Activated CD8-positive, alpha-beta memory T cell treated with anti-CD3 and anti-CD28 coated beads, Interleukin-2, amount 10 ng/mL, durations not matched to agents 7 days and 5 days (primary cell): ENCODE data around the gene C4orf17. TPM values are rescaled to one million over a fixed set of nuclear protein-coding genes. Genes with fewer than 3 reads are reported as not detected.
"Not testable (repeated sequence)": the region's sequence is repeated elsewhere in the genome, so short reads cannot be mapped to it uniquely, and the experiment has no call there.

ENCODE experiments used
- ATAC-seq: fragments of 150-1000 bp; cut with Tn5 transposase; one replicate; pipeline ENCODE4 v1.10.0; 2021; ENCODE audit warnings: moderate library complexity
- CTCF ChIA-PET: fragments of 350-600 bp; sonication (Branson Sonifier 250); formaldehyde crosslinking; loops from one replicate; lab custom pipeline; 2021; ENCODE audit warnings: antibody characterized with exemption; lab: Charles Lee
- DNase-seq: peaks from one replicate; pipeline ENCODE4 v3.0.0-alpha.2; 2020
- H3K27ac Mint-ChIP-seq: one replicate; pipeline ENCODE4 v1.8.0; 2021; ENCODE audit warnings: mild to moderate bottlenecking, mixed read lengths
- H3K27me3 Mint-ChIP-seq: one replicate; pipeline ENCODE4 v1.8.0; 2021; ENCODE audit warnings: mixed read lengths
- H3K36me3 Mint-ChIP-seq: one replicate; pipeline ENCODE4 v1.8.0; 2021; ENCODE audit warnings: mild to moderate bottlenecking, mixed read lengths
- H3K4me1 Mint-ChIP-seq: one replicate; pipeline ENCODE4 v1.8.0; 2021; ENCODE audit warnings: mixed read lengths
- H3K4me3 Mint-ChIP-seq: one replicate; pipeline ENCODE4 v1.8.0; 2021; ENCODE audit warnings: mild to moderate bottlenecking, moderate library complexity, mixed read lengths
- H3K9me3 Mint-ChIP-seq: one replicate; pipeline ENCODE4 v1.8.0; 2022; ENCODE audit warnings: low read depth, mixed read lengths
- total RNA-seq, 2 experiments: library from RNA; stranded (reverse); gene quantifications; one replicate each; pipeline ENCODE4 v1.2.3, GENCODE V29; 2021

The C4orf17 gene
- total RNA-seq, 2 experiments from 2014 or later: not detected

DNA sequence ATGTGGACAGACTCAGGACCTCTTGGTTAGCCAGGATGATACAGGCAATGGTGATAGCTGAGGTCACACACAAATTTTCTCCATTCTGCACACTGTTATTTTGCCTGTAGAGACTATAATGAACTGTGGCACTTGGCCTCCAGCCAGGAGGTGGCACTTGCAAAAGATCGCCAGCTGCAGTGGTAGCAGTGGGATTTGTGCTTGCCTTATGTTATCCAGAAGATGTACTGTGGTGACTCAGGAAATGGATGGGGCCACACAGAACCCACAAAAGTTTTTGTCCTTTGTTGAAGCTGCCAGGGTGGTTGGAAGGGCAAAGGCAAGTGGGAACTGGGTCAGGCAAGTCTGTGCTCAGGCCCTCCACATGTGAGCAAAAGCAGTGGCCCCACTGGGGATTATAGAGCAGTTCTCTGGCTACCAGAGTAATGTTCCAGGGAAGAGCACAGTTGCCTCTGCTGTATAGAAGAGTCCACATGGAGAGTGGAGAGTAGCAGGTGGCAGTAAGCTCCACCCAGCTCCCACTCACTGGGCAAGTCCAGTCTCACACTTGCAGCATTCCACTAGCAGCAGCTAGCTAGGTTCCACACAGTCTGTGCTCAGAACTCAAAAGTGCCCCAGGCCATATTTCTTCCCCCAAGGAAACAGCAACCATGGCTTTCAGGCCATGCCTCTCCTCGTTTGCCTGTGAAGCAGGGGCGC, 5.9 kb upstream of the C4orf17 start:
- CTCF ChIA-PET: interaction anchor here (1.3 to 1.6 kb wide), 2 partner anchors 32 to 42 kb away, joined by 3 to 4 read pairs; no protein-coding TSS in a partner anchor
- peaks cover 26% of the 10 kb centered on the region for H3K4me1 Mint-ChIP-seq
- no peak overlapping the region for H3K27ac Mint-ChIP-seq
- DNase-seq (no peak), ATAC-seq (no peak)
- peaks cover 2% of the 10 kb centered on the region for H3K36me3 Mint-ChIP-seq
- H3K4me3 Mint-ChIP-seq: no peak overlapping the region
- H3K27me3 Mint-ChIP-seq: peaks cover 8% of the 10 kb centered on the region
- H3K9me3 Mint-ChIP-seq: no peaks in the 10 kb centered on the region

DNA sequence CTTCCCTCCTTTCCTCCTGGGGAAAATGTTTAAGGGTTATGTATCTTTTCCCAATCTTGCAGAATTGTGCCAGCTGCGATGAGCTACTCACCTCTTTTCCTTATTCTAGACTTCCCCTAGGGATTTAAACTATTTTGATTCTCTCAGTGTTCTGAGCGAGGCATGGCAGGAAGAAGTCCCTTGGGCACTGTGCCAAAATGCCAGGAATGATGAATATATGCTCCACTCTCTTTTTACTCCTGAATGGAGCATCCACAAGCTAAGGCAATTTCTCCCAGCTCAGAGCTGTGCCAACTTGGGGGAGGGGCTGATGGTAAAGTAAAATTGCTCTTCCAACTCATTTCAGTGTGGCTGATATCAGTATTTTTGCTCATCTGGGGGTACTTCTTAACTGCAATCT, 4.0 kb upstream of the C4orf17 start:
- CTCF ChIA-PET: no interaction called here
- peaks cover 26% of the 10 kb centered on the region for H3K4me1 Mint-ChIP-seq
- H3K27ac Mint-ChIP-seq: peak overlapping the region; percentile 38
- H3K4me3 Mint-ChIP-seq: no peak overlapping the region
- peaks cover 4% of the 10 kb centered on the region for H3K36me3 Mint-ChIP-seq
- H3K27me3 Mint-ChIP-seq: peaks cover 8% of the 10 kb centered on the region
- no peaks in the 10 kb centered on the region for H3K9me3 Mint-ChIP-seq
- ATAC-seq: no peak
- DNase-seq: no peak

- H3K36me3 Mint-ChIP-seq: peaks cover 4% of the 10 kb centered on the region
- DNase-seq (no peak), ATAC-seq (peak; percentile 59)
- CTCF ChIA-PET: no interaction called here
- H3K27ac Mint-ChIP-seq: peak overlapping the region; percentile 79
- H3K9me3 Mint-ChIP-seq: no peaks in the 10 kb centered on the region
- H3K27me3 Mint-ChIP-seq: peaks cover 8% of the 10 kb centered on the region
- H3K4me3 Mint-ChIP-seq: no peak overlapping the region
- peaks cover 26% of the 10 kb centered on the region for H3K4me1 Mint-ChIP-seq
Observed at GRCh38 chr4:99507349-99507748, 3.5 kb upstream of the C4orf17 start.

DNA sequence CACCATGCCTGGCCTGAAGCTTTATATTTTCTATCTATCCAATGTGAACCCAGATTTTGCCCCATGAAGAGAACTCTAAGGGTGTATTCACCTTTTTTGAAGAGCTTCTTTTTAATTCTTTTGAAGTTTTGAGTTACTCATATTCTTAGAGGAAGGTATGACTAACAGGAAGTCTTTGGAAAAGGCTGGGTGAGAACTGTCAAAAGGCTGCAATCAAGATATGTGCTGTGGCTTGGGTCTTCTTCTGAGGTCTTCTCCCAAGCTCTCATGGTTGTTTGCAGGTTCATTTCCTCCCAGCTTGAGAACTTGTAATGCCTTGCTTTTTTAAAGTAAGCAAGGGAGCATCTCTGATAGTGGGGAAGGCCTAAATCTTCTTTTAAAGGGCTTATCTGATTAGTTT, 3.1 kb upstream of the C4orf17 start:
- H3K27ac Mint-ChIP-seq: peak overlapping the region; percentile 79
- DNase-seq (peak; percentile 58), ATAC-seq (peak; percentile 88)
- H3K4me1 Mint-ChIP-seq: peaks cover 26% of the 10 kb centered on the region
- H3K4me3 Mint-ChIP-seq: no peak overlapping the region
- peaks cover 4% of the 10 kb centered on the region for H3K36me3 Mint-ChIP-seq
- H3K9me3 Mint-ChIP-seq: no peaks in the 10 kb centered on the region
- CTCF ChIA-PET: no interaction called here
- H3K27me3 Mint-ChIP-seq: peaks cover 10% of the 10 kb centered on the region

GRCh38 chr4:99518601-99519295, 7.9 kb downstream of the C4orf17 start:
- Mint-ChIP-seq H3K4me1 (no peaks in the 10 kb centered on the region), H3K27ac (no peak overlapping the region), H3K4me3 (no peak overlapping the region), H3K9me3 (no peaks in the 10 kb centered on the region), H3K27me3 (peaks cover 18% of the 10 kb centered on the region), H3K36me3 (no peaks in the 10 kb centered on the region)
- ATAC-seq: no peak
- CTCF ChIA-PET: interaction anchor here (1.0 kb wide), 1 partner anchor 19 kb away, joined by 3 read pairs; no protein-coding TSS in a partner anchor
- no peak for DNase-seq

GRCh38 chr4:99529228-99529627, 18.4 kb downstream of the C4orf17 start:
- Mint-ChIP-seq H3K27ac (no peak overlapping the region), H3K27me3 (peaks cover 23% of the 10 kb centered on the region), H3K36me3 (no peaks in the 10 kb centered on the region), H3K9me3 (no peaks in the 10 kb centered on the region), H3K4me3 (no peak overlapping the region), H3K4me1 (no peaks in the 10 kb centered on the region)
- ATAC-seq: no peak
- DNase-seq: no peak
- CTCF ChIA-PET: no interaction called here

- no peaks in the 10 kb centered on the region for H3K36me3 Mint-ChIP-seq
- H3K9me3 Mint-ChIP-seq: no peaks in the 10 kb centered on the region
- no peak for DNase-seq
- H3K27ac Mint-ChIP-seq: no peak overlapping the region
- H3K4me3 Mint-ChIP-seq: no peak overlapping the region
- H3K27me3 Mint-ChIP-seq: peaks cover 19% of the 10 kb centered on the region
- no peaks in the 10 kb centered on the region for H3K4me1 Mint-ChIP-seq
- CTCF ChIA-PET: no interaction called here
- ATAC-seq: no peak
Observed at GRCh38 chr4:99529956-99530355, 19.1 kb downstream of the C4orf17 start.

DNA sequence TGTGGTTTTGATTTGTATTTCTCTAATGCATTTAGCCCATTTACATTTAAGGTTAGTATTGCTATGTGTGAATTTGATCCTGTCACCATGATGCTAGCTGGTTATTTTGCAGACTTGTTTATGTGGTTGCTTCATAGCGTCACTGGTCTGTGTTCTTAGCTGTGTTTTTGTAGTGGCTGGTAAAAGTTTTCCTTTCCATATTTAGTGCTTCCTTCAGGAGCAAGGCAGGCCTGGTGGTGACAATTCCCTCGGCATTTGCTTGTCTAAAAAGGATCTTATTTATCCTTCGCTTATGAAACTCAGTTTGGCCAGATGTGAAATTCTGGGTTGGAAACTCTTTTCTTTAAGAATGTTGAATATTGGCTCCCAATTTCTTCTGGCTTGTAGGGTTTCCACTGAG, 23.9 kb downstream of the C4orf17 start:
- not testable (repeated sequence) for H3K4me1 Mint-ChIP-seq, ATAC-seq, H3K36me3 Mint-ChIP-seq, H3K4me3 Mint-ChIP-seq, H3K27ac Mint-ChIP-seq, DNase-seq, H3K9me3 Mint-ChIP-seq
- CTCF ChIA-PET: interaction anchor here (1.0 kb wide), 1 partner anchor 277 kb away, joined by 3 read pairs; no protein-coding TSS in a partner anchor
- peaks cover 15% of the 10 kb centered on the region for H3K27me3 Mint-ChIP-seq

GRCh38 chr4:99536271-99536670, 25.4 kb downstream of the C4orf17 start:
- H3K27me3 Mint-ChIP-seq: peaks cover 12% of the 10 kb centered on the region
- CTCF ChIA-PET: no interaction called here

GRCh38 chr4:99536848-99537247, 26.0 kb downstream of the C4orf17 start:
- ATAC-seq: no peak
- Mint-ChIP-seq H3K27me3 (peaks cover 7% of the 10 kb centered on the region), H3K4me3 (no peak overlapping the region), H3K4me1 (no peaks in the 10 kb centered on the region), H3K36me3 (no peaks in the 10 kb centered on the region), H3K9me3 (no peaks in the 10 kb centered on the region), H3K27ac (no peak overlapping the region)
- CTCF ChIA-PET: interaction anchor here (1.3 kb wide), 1 partner anchor 33 kb away, joined by 4 read pairs; no protein-coding TSS in a partner anchor
- no peak for DNase-seq

More at GRCh38 chr4:99536271-99536670, 25.4 kb downstream of the C4orf17 start:
- Mint-ChIP-seq H3K36me3 (no peaks in the 10 kb centered on the region), H3K9me3 (no peaks in the 10 kb centered on the region), H3K4me1 (no peaks in the 10 kb centered on the region), H3K4me3 (no peak overlapping the region), H3K27ac (no peak overlapping the region)
- DNase-seq (no peak), ATAC-seq (no peak)

GRCh38 chr4:99537674-99538073, 26.9 kb downstream of the C4orf17 start:
- Mint-ChIP-seq H3K4me3 (no peak overlapping the region), H3K36me3 (no peaks in the 10 kb centered on the region), H3K27ac (no peak overlapping the region), H3K9me3 (no peaks in the 10 kb centered on the region), H3K27me3 (peaks cover 7% of the 10 kb centered on the region), H3K4me1 (no peaks in the 10 kb centered on the region)
- DNase-seq: no peak
- CTCF ChIA-PET: interaction anchor here (0.6 to 1.3 kb wide), 3 partner anchors 19 to 475 kb away, joined by 3 to 4 read pairs (median 3); no protein-coding TSS in a partner anchor
- no peak for ATAC-seq

GRCh38 chr4:99540277-99540939, 29.6 kb downstream of the C4orf17 start:
- Mint-ChIP-seq H3K4me3 (no peak overlapping the region), H3K27ac (no peak overlapping the region), H3K36me3 (no peaks in the 10 kb centered on the region), H3K4me1 (no peaks in the 10 kb centered on the region), H3K27me3 (peaks cover 5% of the 10 kb centered on the region), H3K9me3 (peaks cover 4% of the 10 kb centered on the region)
- DNase-seq: no peak
- ATAC-seq: no peak
- CTCF ChIA-PET: no interaction called here

- ATAC-seq (no peak), DNase-seq (no peak)
- Mint-ChIP-seq H3K4me3 (no peak overlapping the region), H3K36me3 (no peaks in the 10 kb centered on the region), H3K4me1 (no peaks in the 10 kb centered on the region), H3K27me3 (no peaks in the 10 kb centered on the region), H3K27ac (no peak overlapping the region), H3K9me3 (no peaks in the 10 kb centered on the region)
- CTCF ChIA-PET: interaction anchor here (0.9 kb wide), 1 partner anchor 259 kb away, joined by 3 read pairs; no protein-coding TSS in a partner anchor
Observed at GRCh38 chr4:99552872-99553271, 42.1 kb downstream of the C4orf17 start.
